GM08714 (cell line): ENCODE measurements around the gene SOAT2.
"Not testable (repeated sequence)": the region's sequence is repeated elsewhere in the genome, so short reads cannot be mapped to it uniquely, and the experiment has no call there.

Experiments
- H3K4me3 ChIP-seq: fragments of 200-500 bp; sonication (Bioruptor generic); 2 replicates; pipeline ENCODE4 v1.5.1; 2014; ENCODE audit warnings: mild to moderate bottlenecking, low read length, inconsistent platforms
- ZNF274 ChIP-seq: IDR thresholded peaks from 2 replicates; pipeline ENCODE4 v1.6.1; 2012; ENCODE audit warnings: mild to moderate bottlenecking, low read depth, low read length

The SOAT2 gene

DNA sequence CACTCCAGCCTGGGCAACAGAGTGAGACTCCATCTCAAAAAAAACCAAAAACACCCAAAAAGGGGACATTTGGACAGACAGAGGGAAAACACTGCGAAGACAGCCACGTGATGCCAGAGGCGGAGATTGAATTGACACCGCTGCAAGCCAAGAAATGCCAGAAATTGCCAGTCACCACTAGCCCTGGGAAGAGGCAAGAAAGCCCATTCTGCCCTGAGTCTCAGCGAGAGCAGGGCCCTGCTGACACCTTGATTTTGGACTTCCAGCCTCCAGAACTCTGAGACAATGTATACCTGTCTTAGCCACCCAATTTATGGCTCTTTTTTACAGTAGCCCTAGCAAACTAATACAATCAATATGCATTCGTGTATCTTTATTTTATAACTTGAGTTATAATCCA lies 13.2 kb upstream of the SOAT2 start:
- H3K4me3 ChIP-seq = no peak overlapping the region
- TF ChIP-seq ZNF274 = no peak

DNA sequence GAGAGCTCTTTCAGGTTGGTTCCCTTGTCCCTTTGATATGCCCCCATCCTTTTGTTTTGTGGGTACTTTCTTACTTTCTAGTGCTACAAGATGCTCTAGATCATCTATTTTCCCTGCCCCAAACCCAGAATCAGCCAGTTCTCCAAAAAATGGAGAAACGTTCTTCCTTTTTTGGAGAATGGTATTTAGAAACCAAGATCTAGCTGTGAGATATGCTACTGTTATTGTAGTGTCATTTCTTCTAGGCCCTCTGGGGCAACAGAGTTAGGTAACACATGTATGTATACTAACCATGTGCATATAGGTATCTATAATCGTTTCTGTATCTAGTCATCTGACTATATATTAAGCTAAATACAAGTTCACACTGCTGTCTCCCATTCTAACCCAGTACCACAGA lies 12.7 kb upstream of the SOAT2 start:
- no peak for TF ChIP-seq ZNF274
- H3K4me3 ChIP-seq = no peak overlapping the region

DNA sequence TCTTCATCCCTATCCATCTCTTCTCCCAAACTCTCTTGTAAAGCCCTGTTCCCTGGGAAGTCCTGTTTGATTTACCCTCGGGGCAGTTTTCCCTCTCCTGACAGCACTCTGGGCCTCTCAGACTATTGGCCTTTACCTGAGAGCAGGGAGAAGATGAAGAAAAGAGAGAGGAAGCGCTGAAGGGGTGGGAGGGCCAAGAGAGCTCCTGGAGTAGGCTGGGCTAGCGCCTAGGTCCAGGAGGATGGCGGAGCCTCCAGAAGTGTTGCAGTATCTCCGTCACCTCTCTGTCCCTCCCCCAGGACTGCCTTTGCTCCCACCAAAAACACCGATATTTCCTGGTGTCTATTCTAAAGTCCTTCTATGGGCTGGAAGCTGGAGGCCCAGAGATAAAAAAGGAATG lies 11.5 kb upstream of the SOAT2 start:
- H3K4me3 ChIP-seq = no peak overlapping the region
- TF ChIP-seq ZNF274 = no peak

DNA sequence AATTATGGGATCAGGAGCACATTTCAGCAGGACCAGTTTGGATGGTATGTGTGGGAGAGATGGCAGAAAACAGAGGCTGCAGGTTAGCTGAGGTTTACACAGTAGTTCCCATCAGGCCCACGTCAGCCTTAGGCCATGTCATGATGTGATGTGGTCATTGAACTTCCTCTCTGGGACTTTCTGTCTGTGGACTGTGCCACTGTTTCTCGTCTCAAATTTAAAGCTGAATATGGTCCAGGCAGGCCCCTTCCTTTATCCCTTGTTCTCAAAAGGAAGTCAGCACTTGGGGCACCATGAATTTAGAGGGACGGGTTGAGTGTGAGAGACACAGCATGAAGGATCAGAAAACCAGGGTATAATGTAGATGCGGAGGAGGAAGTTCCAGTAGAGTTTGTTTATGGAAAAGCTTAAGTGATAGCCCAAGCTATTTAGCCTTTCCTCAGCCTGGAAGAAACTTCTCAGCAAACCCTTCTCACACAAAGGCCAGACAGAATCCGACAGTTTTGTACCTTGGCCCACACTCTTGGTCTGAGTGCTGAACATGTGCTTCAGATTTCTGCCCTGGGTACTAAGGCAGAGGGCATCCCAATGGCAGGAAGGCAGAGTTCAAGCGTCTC lies 9.4 kb upstream of the SOAT2 start:
- no peak overlapping the region for H3K4me3 ChIP-seq
- TF ChIP-seq ZNF274 = no peak

DNA sequence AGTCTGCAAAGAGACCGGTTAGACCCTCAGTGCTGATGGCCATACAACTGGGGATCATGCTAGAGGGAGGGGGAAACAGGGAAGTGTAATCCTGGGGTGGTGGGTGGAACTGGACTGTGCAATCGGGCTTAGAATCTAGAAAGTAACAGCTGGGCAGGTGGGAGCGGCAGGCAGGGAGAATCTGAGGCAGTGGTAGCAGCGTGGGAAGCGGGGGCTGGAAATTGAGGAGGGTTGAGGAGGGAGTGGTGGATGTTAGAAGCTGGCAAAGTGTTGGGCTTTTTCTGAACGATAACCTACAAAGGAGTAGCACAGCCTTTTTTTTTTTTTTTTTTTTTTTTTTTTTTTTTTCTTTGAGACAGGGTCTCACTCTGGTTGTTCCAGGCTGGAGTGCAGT lies 8.9 kb upstream of the SOAT2 start:
- no peak overlapping the region for H3K4me3 ChIP-seq
- no peak for TF ChIP-seq ZNF274

DNA sequence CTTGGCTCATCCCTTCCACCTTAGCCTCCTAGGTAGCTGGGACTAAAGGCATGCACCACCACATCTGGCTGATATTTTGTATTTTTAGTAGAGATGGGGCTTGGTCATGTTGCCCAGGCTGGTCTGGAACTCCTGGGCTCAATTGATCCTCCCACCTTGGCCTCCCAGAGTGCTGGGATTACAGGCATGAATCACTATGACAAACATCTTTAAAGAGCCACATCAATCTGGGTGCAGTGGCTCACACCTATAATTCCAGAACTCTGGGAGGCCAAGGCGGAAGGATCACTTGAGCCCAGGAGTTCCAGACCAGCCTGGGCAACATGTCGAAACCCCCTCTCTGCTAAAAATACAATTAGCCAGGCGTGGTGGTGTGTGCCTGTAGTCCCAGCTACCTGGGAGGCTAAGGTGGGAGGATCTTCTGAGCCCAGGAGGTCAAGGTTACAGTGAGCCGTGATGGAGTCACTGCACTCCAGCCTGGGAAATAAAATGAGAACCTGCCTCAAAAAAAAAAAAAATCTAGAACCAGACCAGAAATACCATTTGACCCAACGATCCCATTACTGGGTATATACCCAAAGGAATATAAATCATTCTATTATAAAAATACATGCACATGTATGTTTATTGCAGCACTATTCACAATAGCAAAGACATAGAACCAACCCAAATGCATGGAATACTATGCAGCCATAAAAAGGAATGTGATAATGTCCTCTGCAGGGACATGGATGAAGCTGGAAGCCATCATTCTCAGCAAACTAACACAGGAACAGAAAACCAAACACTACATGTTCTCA lies 8.3 kb upstream of the SOAT2 start:
- H3K4me3 ChIP-seq = not testable (repeated sequence)

DNA sequence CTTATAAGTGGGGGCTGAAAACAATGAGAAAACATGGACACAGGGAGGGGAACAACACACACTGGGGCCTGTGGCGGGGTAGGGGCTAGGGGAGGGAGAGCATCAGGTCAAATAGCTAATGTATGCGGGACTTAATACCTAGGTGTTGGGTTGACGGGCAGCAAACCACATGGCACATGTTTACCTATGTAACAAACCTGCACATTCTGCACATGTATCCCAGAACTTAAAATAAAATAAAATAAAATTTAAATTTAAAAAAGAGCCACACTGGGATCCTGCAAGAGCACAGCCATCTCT lies 7.7 kb upstream of the SOAT2 start:
- H3K4me3 ChIP-seq = not testable (repeated sequence)

DNA sequence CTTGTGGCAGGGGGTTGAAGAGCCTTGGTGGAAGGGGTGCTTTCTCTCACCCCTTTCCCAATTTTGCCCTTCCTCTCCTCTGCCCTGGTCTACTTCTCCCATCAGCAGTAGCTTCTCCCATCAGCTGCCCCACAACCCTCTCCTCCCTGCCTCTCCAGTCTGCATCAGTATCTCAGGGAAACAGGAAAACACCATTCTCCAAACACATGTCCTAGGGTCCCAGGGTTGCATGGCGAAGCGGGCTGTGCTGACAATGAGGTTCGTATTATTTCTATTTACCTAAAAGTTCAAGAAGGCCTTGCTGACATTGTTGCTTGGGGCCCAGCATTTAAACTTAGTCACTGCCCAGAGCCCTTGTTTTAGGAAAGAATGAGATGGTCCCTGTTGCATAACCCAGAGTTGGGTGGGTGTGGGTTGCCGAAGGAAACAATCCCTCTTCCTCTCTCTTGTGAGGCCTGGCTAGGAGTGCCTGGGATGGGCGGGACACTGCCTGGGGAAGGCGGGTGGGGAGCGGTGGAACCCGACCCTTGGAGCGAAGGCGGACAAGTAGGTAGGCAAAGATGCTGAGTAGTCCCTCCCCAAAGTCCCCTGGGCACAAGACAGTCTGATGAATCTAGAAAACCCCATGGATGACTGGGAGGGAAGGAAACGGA lies 7.1 kb upstream of the SOAT2 start:
- no peak overlapping the region for H3K4me3 ChIP-seq

DNA sequence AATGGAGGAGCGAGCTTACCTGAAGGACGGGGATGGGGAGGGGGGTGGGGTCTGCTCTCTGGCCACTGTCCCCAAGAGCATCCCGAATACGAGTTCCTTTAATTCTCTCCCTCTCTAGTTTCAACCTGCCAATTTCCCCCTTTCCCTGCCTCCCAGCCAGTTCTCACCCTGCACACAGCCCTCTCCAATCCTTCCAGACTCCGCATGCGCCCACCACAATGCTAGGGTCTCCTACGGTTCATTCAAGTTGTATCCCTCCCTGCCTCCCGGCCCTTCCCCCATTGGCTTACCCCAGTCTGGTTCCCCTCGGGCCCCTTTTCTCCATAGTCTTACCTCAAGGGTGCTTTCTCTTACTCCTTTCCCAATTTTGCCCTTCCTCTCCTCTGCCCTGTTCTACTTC lies 6.5 kb upstream of the SOAT2 start:
- no peak for TF ChIP-seq ZNF274

More for the DNA sequence above, 7.1 kb upstream of the SOAT2 start:
- no peak for TF ChIP-seq ZNF274

DNA sequence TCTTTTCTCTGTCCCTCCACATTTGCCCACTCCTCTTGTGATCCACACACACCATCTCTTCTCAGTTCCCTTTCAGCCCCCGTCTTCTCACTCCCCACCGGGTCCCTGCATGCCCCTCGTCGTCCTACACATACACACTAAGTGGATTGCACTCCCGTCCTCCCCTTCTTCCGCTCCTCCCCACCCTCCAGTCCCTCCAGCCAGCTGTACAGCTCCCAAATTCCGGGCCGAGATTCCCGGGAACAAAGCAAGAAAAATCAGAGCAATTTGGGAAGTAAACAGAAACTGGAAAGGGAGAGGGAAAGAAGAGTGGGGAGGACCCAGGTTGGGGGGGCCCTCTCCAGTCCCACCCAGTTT lies 6.1 kb upstream of the SOAT2 start:
- peak overlapping the region; percentile 38; the same call in 1 of the 2 replicates for H3K4me3 ChIP-seq
- TF ChIP-seq ZNF274 = no peak

More for the DNA sequence above, 6.5 kb upstream of the SOAT2 start:
- no peak overlapping the region for H3K4me3 ChIP-seq

DNA sequence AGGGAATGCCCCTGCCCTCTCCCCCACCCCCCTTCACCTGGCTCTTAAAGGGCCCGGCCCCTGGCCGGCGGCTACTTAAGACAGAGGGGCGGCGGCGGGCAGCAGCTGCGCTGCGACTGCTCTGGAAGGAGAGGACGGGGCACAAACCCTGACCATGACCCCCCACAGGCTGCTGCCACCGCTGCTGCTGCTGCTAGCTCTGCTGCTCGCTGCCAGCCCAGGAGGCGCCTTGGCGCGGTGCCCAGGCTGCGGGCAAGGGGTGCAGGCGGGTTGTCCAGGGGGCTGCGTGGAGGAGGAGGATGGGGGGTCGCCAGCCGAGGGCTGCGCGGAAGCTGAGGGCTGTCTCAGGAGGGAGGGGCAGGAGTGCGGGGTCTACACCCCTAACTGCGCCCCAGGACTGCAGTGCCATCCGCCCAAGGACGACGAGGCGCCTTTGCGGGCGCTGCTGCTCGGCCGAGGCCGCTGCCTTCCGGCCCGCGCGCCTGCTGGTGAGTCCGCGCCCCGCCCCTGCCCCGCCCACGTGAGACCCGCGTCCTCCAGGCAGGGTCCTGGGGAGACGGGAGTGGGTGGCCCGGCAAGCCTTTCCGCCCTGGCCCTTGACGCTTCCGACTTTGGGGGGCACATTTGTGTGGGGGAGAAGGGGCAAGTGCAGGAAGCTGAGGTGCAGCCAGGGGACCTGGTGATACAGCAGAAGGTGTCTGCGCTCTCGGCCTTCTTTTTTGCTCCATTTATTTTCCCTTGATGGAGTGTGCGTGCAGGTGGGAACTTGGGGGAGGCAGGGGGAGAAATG lies 5.5 kb upstream of the SOAT2 start, which contains the start of gene IGFBP6:
TSS of gene IGFBP6 (plus strand) at position 104 of the 790 bp plus-strand sequence. CDS start at position 155, 51 bp downstream.
- H3K4me3 ChIP-seq = peak within 1 kb of the TSS; percentile 38; the same call in 1 of the 2 replicates
- no peak for TF ChIP-seq ZNF274

DNA sequence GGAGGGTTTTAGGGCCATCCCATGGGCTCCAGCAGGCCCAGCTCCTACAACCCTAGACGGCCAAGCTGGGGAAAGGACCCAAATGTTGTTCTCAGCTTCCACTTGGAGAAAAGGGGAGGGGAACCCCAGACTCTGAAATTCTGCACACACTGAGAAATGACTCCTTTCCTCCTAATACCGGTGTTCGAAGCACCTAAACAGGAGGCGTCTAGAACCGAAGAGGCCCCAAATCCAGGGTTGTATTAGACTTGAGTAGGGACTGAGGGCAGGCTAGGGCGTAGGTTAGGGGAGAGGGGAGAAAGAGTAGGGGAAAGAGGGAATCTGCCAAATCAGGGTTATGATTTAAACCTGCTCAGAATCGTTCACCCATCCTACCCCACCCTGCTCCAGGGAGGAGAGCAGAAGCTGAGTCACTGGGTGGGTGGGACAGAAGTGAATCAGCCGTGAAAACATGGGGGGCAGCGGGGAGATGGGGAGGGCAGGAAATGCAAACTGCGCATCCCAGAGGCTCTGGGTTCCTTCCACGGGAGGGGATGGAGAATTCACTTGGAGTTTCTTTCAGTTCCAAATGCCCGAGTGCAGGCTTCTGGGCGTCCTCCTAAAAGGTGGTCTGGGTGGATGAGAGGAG lies 4.8 kb upstream of the SOAT2 start:
- TF ChIP-seq ZNF274 = no peak
- H3K4me3 ChIP-seq = no peak overlapping the region; the same call in 1 of the 2 replicates

DNA sequence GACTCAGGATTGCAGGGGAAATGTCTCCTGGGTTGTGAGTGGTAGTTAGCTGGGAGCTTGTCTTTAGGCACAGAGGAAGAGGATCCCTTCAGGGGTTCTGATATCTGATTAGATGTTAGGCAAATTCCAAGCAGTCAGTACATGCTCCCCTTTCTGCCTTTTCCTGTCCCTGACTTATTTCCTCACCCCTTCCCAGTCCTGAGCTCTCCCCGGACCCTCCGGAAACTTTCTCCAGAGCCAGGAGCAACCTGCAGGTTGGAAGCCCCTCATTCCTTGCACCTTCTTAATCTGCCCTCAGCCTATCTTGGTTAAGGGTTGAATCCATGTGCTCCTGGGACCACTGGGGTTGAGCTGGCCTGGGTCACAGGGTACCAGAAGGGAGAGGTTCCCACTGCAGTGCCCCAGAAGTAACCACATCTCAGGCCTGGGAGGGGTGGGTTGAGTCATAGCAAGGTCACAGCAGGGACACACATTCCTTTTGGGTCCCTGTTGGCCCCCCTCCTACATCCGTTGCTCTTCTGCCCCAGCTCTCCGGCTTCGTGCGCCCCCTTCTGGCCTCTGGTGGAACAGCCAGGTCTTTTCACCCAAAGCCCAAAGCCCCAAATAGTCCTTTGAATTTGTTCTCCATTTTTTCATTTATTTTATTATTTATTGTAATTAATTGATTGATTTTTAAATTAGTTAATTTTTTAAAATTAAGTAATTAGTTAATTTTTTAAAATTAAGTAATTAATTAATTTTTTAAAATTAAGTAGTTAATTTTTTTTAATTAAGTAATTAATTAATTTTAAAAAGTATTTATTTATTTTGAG lies 4.0 kb upstream of the SOAT2 start:
- H3K4me3 ChIP-seq = no peak overlapping the region
- TF ChIP-seq ZNF274 = no peak
